ENCODE measurements around the gene GAPDH.

GAPDH gene

GRCh38 chr12:6551496-6552139 is 17.3 kb downstream of the GAPDH start:
- TF ChIP-seq CTCF (IDR thresholded peaks at IDR 0.05; ENCODE audit: insufficient read depth, low read length) (no peak), GABPA (IDR thresholded peaks at IDR 0.05; ENCODE audit: low read depth) (no peak), SPI1 (IDR thresholded peaks at IDR 0.05; ENCODE audit: borderline replicate concordance, low read depth) (no peak), POLR2AphosphoS5 (IDR thresholded peaks at IDR 0.05; ENCODE audit: low read depth) (no peak)
- TF ChIP-seq, protein P1, sequence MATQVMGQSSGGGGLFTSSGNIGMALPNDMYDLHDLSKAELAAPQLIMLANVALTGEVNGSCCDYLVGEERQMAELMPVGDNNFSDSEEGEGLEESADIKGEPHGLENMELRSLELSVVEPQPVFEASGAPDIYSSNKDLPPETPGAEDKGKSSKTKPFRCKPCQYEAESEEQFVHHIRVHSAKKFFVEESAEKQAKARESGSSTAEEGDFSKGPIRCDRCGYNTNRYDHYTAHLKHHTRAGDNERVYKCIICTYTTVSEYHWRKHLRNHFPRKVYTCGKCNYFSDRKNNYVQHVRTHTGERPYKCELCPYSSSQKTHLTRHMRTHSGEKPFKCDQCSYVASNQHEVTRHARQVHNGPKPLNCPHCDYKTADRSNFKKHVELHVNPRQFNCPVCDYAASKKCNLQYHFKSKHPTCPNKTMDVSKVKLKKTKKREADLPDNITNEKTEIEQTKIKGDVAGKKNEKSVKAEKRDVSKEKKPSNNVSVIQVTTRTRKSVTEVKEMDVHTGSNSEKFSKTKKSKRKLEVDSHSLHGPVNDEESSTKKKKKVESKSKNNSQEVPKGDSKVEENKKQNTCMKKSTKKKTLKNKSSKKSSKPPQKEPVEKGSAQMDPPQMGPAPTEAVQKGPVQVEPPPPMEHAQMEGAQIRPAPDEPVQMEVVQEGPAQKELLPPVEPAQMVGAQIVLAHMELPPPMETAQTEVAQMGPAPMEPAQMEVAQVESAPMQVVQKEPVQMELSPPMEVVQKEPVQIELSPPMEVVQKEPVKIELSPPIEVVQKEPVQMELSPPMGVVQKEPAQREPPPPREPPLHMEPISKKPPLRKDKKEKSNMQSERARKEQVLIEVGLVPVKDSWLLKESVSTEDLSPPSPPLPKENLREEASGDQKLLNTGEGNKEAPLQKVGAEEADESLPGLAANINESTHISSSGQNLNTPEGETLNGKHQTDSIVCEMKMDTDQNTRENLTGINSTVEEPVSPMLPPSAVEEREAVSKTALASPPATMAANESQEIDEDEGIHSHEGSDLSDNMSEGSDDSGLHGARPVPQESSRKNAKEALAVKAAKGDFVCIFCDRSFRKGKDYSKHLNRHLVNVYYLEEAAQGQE (IDR thresholded peaks at IDR 0.05; ENCODE audit: insufficient replicate concordance, low read depth), result no peak
- Histone ChIP-seq H3K4me3 (replicated peaks; ENCODE audit: insufficient read depth, low read length) (no peak overlapping the region), H3K27me3 (ENCODE audit: insufficient read depth, poor library complexity, severe bottlenecking) (no peaks in the 10 kb centered on the region), H3K27ac (replicated peaks) (peak overlapping the region; percentile 87)
- no peak for DNase-seq (ENCODE audit: low read depth in 1 of 2, low spot score in 1 of 2)

DNA sequence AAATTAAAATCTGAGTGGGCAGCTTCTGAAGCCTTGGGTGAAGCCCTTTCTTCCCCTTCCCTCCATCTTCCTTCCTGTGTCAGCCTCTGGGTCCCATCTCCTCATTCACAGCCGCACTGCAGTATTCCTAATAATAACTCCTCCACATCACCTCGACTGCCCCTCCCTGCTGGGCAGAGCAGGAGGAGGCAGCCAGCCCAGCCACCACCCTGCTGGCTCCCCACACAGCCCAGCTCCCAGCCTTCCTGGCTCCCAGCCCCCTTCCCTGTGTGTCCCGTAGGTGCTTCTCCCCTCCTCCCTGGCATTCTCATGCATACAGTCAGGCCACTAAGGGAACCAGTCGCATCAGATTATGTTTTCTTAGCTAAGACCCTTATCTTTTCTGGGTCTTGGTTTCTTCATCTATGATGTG is 17.8 kb downstream of the GAPDH start:
- no peak for DNase-seq (ENCODE audit: low read depth in 1 of 2, low spot score in 1 of 2)
- TF ChIP-seq CTCF (IDR thresholded peaks at IDR 0.05; ENCODE audit: insufficient read depth, low read length), result no peak
- TF ChIP-seq GABPA (IDR thresholded peaks at IDR 0.05; ENCODE audit: low read depth), result no peak
- TF ChIP-seq, protein P1 (IDR thresholded peaks at IDR 0.05; ENCODE audit: insufficient replicate concordance, low read depth), result no peak
- no peak for TF ChIP-seq POLR2AphosphoS5 (IDR thresholded peaks at IDR 0.05; ENCODE audit: low read depth)
- no peak for TF ChIP-seq SPI1 (IDR thresholded peaks at IDR 0.05; ENCODE audit: borderline replicate concordance, low read depth)
- H3K27ac ChIP-seq (replicated peaks), result no peak overlapping the region
- H3K4me3 ChIP-seq (replicated peaks; ENCODE audit: insufficient read depth, low read length), result no peak overlapping the region
- H3K27me3 ChIP-seq (ENCODE audit: insufficient read depth, poor library complexity, severe bottlenecking), result no peaks in the 10 kb centered on the region

DNA sequence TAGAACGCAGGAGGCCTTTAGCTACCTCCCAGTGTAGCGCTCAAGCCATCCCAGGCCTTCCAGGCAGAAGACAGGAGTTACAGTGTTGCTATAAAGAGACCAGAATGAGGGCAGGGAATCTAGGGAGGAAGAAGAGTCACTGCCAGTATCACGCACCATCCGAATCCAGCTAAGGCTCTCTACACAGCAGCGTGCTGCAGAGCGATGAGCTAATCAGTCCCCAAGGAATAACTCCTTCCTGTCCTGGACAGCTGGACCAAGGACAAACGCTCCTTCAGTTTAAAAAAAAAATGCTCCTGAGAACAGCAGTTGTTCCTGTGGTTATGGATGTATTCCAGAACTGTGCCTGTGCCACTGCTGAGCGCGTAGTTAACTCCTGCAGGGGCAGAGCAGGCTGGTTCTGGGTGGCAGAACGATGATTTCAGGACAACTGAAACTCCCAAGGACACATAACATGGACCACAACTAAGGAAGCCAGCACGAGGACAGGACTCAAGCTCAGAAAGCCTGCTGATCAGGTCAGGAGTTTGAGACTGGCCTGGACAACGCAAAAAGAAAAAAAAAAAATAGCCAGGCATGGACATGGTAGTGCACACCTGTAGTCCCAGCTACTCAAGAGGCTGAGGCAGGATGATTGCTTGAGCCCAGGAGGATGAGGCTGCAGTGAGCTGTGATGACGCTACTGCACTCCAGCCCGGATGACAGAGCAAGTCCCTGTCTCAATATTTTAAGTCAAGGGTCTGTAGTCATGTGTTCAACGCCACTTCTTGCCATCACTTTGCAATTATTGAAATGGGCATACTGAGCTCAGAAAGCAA is 18.9 kb downstream of the GAPDH start:
- H3K27ac ChIP-seq (replicated peaks), result no peak overlapping the region
- no peaks in the 10 kb centered on the region for H3K27me3 ChIP-seq (ENCODE audit: insufficient read depth, poor library complexity, severe bottlenecking)
- TF ChIP-seq, protein P1 (IDR thresholded peaks at IDR 0.05; ENCODE audit: insufficient replicate concordance, low read depth), result no peak
- TF ChIP-seq CTCF (IDR thresholded peaks at IDR 0.05; ENCODE audit: insufficient read depth, low read length), result no peak
- no peak for TF ChIP-seq GABPA (IDR thresholded peaks at IDR 0.05; ENCODE audit: low read depth)
- no peak for TF ChIP-seq POLR2AphosphoS5 (IDR thresholded peaks at IDR 0.05; ENCODE audit: low read depth)
- TF ChIP-seq SPI1 (IDR thresholded peaks at IDR 0.05; ENCODE audit: borderline replicate concordance, low read depth), result no peak
- H3K4me3 ChIP-seq (replicated peaks; ENCODE audit: insufficient read depth, low read length), result no peak overlapping the region
- DNase-seq (ENCODE audit: low read depth in 1 of 2, low spot score in 1 of 2), result no peak

Measured in HL-60 (cell line).